D721Med (cell line): ENCODE results near the gene VAMP8.

Experiments
- DNase-seq: peaks from one replicate; pipeline ENCODE4 v3.0.0; 2011; ENCODE audit warnings: low spot score; ENCODE audit not compliant: insufficient read length
- FAIRE-seq: peaks from 2 replicates; lab custom pipeline; 2011; peaks lifted over from hg19 to GRCh38; lab: Jason Lieb, UNC
- TF ChIP-seq, protein P1 (sequence below): IDR thresholded peaks from 2 replicates; pipeline ENCODE4 v1.5.1; 2012; ENCODE audit warnings: mild to moderate bottlenecking, control low read depth; ENCODE audit not compliant: insufficient read depth; ENCODE audit errors: missing control alignments

VAMP8 gene

DNA sequence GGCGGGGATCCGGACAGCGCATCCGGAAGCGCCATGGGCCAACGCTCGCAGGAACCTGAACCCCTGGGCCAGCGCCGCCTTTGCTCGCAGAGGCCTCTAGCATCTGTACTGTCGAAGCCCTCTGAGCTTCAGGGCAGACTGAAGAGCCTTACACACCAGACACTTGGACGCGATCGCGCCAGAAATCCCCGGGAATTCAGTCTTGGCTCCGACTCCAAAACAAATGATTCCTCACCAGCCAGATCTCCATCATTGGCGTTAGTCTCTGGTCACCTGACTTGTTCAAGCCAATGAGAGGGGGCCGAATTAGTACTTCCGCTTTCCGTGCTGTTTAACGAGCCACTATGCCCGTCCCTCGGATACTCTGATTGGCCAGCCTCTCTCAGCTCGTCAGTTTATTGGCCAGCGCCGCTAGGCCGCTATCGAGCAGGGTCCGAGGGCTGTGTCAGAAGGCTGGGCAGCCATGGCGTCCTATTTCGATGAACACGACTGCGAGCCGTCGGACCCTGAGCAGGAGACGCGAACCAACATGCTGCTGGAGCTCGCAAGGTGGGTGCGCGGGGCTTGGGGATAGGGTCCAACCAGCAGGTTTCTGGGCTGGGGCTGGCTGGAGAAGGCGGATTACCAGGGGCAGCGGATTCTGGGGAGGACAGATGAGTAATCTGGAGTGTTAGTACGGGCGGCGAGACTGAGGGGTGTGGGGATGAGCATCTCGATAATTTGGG, 18.1 kb downstream of the VAMP8 start, which contains the start of gene RNF181:
TSS of gene RNF181 (plus strand) at position 445 of the 725 bp plus-strand sequence. CDS start at position 464, 19 bp downstream.
- peak; percentile 99 for DNase-seq
- FAIRE-seq, result peak; percentile 82
- TF ChIP-seq, protein P1, sequence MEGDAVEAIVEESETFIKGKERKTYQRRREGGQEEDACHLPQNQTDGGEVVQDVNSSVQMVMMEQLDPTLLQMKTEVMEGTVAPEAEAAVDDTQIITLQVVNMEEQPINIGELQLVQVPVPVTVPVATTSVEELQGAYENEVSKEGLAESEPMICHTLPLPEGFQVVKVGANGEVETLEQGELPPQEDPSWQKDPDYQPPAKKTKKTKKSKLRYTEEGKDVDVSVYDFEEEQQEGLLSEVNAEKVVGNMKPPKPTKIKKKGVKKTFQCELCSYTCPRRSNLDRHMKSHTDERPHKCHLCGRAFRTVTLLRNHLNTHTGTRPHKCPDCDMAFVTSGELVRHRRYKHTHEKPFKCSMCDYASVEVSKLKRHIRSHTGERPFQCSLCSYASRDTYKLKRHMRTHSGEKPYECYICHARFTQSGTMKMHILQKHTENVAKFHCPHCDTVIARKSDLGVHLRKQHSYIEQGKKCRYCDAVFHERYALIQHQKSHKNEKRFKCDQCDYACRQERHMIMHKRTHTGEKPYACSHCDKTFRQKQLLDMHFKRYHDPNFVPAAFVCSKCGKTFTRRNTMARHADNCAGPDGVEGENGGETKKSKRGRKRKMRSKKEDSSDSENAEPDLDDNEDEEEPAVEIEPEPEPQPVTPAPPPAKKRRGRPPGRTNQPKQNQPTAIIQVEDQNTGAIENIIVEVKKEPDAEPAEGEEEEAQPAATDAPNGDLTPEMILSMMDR, result no peak

DNA sequence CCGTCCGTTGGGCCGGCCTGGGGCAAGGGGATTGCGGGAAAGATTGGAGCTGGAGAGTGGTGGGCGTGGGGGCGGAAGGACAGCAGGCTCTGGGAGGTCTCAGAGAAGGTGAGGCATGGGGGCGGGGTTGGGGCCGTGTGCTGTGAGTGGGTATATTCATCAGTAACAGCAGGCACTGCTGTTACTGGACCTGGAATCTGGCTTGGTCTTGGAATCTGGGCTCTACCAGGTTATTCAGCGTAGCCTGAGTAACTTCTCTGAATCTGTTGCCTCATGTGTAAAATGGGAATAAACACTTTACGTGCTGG, 18.6 kb downstream of the VAMP8 start:
- DNase-seq (no peak), FAIRE-seq (no peak)
- TF ChIP-seq, protein P1, result no peak

DNA sequence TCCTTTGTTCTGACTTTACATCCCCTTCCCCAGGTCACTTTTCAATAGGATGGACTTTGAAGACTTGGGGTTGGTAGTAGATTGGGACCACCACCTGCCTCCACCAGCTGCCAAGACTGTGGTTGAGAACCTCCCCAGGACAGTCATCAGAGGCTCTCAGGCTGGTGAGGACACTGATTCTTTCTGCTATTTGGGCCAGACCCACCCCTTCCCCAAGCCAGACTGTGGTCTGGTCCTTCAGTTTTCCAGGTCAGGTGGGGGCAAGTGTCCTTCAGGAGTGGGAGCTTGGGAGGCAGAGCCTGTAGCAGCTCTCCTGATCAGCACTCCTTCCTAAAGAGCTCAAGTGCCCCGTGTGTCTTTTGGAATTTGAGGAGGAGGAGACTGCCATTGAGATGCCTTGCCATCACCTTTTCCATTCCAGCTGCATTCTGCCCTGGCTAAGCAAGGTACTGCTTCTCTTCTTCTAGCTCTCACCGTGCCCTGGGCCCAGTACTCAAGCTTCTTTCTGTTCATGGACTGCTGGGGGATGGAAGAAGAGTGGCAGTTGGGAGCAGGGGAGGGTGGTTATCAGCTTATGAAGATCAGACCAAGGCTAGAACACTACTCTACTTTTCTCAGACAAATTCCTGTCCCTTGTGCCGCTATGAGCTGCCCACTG, 19.2 kb downstream of the VAMP8 start:
- DNase-seq (no peak), FAIRE-seq (no peak)
- TF ChIP-seq, protein P1, result no peak

DNA sequence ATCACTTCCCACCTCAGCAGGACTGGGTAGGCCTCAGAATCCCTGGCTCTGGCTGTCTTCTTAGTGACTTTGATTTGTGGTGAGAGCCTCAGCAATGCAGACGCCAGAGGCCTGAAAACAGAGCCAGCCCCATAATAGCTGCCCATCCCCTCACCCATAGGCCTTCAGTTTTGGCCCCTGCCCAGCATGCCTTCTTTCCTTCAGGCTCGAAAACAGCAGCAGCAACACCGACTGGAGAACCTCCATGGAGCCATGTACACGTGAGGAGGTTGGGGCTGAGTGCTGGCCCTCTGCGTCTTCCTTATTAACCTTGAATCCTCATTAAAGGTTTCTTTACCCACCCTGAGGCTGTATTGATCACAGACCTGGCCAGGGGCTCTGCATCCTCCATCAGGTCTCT, 19.9 kb downstream of the VAMP8 start:
- DNase-seq, result no peak
- TF ChIP-seq, protein P1, result no peak
- FAIRE-seq, result no peak

DNA sequence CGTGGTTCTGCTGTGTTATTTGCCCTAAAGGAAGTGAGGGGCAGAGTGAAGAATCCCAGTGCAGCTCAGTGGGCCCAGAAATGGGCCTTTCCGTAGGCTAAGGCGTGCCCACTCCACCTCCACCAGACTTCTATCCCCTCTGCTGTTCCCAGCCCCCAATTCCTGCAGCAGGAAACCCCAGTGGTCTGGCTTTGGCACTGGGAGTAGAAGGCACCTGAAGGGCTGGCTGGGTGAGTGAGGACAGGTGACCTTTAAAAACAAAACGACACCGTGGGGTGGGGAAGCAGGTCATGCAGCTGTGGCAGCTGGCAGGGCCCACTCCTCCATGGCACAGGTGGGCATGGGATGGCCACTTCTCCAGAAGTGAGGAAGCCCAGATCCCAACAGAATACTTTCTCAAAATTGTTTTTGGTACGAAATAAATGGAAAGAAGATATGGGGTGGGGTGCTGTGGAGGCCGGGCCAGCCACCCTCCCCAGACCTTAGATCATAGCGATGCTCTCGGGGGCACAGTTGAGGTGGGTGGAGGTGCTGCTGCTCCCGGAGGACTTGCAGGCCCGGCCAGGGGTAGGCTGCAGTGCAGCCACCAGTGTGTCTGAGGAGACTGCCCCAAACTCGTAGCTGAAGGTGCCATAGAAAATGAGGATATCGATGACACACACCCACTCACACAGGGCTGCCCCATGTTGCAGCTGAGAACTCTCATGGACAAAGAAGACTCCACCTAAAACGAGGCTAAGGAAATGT, 21.4 kb downstream of the VAMP8 start:
- TF ChIP-seq, protein P1, result no peak
- DNase-seq, result peak; percentile 4
- FAIRE-seq, result no peak

DNA sequence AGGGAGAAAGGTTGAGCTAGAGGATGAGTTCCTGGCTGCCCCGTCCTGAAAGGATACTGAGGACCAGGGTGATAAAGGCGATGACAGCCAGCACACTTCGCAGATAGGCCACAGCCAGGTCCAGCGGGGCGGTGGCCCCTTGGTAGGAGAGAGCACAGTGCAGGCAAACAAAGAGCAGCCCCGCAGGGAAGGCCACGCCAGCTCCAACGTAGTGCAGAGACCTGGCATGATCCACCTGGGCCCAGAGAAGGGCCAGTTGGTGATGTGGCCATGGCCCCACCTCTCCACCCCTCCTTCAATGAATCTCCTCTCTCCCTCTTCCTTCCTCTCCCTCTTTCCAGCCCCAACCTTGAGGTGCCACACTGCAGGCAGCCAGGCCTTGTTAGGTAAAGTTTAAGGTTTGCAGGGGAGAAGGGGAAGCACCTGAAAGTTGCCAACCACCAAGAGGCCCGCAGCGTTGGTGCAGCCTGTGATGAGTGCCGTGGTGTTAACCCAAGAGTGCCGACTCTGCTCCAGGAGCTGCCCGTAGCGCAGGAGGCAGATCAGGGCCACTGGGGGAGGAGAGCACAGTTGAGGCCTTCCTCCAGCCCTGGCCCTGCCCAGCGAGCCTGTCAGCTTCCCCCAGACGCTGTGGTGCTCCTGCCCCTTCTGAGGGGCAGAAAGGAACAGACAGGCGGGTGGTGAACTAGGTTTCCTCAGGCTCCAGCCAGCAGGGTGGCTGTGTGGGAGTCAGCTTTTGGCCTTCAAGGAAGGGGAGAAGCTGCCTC, 22.3 kb downstream of the VAMP8 start:
- TF ChIP-seq, protein P1, result no peak
- FAIRE-seq (no peak), DNase-seq (peak; percentile 5)
